GM06990 (cell line): Measurements from ENCODE around the gene PGAP3.

Source experiments
- DNase-seq: peaks from one replicate; pipeline ENCODE4 v3.0.0-alpha.2; 2011; ENCODE audit not compliant: insufficient read length; ENCODE audit errors: extremely low read depth
- H3K27me3 ChIP-seq: replicated peaks from 2 replicates; pipeline ENCODE4 v1.6.0; 2011; ENCODE audit warnings: low read length; ENCODE audit not compliant: control insufficient read depth, insufficient read depth
- H3K36me3 ChIP-seq: 2 replicates; pipeline ENCODE4 v1.5.1; 2011; ENCODE audit warnings: low read length; ENCODE audit not compliant: control insufficient read depth, insufficient read depth
- H3K4me3 ChIP-seq: replicated peaks from 2 replicates; pipeline ENCODE4 v1.5.1; 2011; ENCODE audit warnings: low read depth, mild to moderate bottlenecking, control low read depth, low read length
- TF ChIP-seq, protein P1 (sequence below): IDR thresholded peaks from 2 replicates; pipeline ENCODE4 v1.5.1; 2011; ENCODE audit warnings: low read length, control low read depth, mild to moderate bottlenecking, inconsistent platforms; ENCODE audit not compliant: insufficient read depth, poor library complexity, severe bottlenecking

PGAP3 gene

DNA sequence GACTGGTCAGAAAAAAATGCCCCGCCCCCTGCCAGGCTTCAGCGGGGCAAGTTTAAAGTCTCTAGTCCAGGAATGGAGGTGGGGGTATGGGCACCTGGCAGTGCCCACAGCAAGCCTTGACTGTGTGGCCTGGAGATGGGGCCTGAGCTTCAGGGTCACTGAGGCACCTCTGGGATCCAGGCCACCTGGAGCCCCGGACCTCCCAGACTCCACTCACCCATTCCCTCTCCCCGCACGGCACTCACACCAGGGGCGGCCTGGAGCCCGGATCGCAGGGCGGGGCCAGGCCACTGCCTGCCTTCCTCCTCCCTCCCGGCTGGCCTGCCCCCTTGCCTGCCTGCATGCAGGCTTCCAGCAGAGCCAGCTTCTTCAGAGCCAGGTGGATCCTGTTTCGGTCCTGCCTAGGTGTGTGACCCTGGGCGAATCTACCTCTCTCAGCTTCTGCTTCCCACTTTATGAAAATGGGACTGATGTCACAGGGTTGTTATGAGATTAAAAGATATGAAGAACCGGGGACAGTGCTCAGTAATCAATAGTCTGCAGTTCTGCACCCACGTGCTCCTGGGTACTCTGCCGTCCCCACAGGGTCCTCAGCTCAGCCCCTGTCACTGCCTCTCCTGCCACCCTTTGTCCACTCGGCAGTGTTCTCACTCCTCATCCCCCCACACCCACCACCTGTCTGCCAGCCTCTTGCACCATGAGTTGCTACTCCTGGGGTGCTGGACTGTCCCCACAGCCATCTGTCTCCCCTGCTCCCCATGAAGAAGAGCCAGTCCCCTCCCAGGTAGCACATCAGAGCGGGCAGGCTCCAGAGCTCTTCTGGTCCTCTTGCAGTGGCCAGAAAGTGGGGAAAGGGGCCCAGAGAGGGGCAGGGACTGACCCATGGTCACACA, 23.9 kb downstream of the PGAP3 start:
- peaks cover 27% of the 10 kb centered on the region for H3K36me3 ChIP-seq
- no peak for DNase-seq
- TF ChIP-seq, protein P1, sequence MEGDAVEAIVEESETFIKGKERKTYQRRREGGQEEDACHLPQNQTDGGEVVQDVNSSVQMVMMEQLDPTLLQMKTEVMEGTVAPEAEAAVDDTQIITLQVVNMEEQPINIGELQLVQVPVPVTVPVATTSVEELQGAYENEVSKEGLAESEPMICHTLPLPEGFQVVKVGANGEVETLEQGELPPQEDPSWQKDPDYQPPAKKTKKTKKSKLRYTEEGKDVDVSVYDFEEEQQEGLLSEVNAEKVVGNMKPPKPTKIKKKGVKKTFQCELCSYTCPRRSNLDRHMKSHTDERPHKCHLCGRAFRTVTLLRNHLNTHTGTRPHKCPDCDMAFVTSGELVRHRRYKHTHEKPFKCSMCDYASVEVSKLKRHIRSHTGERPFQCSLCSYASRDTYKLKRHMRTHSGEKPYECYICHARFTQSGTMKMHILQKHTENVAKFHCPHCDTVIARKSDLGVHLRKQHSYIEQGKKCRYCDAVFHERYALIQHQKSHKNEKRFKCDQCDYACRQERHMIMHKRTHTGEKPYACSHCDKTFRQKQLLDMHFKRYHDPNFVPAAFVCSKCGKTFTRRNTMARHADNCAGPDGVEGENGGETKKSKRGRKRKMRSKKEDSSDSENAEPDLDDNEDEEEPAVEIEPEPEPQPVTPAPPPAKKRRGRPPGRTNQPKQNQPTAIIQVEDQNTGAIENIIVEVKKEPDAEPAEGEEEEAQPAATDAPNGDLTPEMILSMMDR, result no peak
- H3K27me3 ChIP-seq, result no peaks in the 10 kb centered on the region; the same call in 1 of the 2 replicates
- no peak overlapping the region for H3K4me3 ChIP-seq

DNA sequence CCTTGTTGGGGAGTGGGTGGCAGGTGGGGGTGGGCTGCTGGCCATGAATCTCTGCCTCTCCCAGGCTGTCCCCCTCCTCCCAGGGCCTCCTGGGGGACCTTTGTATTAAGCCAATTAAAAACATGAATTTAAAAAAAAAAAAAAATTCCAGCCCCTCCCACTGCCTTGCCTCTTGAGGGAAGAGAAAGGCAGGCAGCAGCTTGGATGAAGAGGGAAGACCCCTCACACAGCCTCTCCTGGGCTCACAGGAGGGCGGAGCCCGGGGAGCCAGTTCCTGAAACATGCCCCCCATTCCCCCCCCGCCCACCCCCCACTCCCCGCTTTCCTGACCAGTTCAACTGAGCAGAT, 24.5 kb downstream of the PGAP3 start:
- no peak for DNase-seq
- TF ChIP-seq, protein P1, result no peak
- no peak overlapping the region for H3K4me3 ChIP-seq
- no peaks in the 10 kb centered on the region; the same call in 1 of the 2 replicates for H3K27me3 ChIP-seq
- H3K36me3 ChIP-seq, result peaks cover 31% of the 10 kb centered on the region

DNA sequence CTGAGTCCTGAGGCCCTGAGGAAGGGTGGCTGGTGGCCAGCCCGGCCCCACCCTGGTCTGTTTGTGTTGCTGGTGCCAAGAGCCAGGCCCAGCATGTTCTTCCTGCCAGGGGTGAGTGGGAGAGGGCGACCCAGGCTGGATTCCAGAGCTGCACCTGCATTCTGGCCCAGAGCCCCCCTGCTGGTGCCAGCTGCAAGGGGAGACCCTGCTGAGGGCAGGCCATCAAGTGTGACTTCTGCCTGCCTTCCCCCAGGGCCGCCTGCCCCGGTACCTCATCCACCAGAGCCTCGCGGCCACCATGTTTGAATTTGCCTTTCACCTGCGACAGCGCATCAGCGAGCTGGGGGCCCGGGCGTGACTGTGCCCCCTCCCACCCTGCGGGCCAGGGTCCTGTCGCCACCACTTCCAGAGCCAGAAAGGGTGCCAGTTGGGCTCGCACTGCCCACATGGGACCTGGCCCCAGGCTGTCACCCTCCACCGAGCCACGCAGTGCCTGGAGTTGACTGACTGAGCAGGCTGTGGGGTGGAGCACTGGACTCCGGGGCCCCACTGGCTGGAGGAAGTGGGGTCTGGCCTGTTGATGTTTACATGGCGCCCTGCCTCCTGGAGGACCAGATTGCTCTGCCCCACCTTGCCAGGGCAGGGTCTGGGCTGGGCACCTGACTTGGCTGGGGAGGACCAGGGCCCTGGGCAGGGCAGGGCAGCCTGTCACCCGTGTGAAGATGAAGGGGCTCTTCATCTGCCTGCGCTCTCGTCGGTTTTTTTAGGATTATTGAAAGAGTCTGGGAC, 25.1 kb downstream of the PGAP3 start:
- no peaks in the 10 kb centered on the region; the same call in 1 of the 2 replicates for H3K27me3 ChIP-seq
- no peak for DNase-seq
- TF ChIP-seq, protein P1, result no peak
- peaks cover 33% of the 10 kb centered on the region for H3K36me3 ChIP-seq
- H3K4me3 ChIP-seq, result no peak overlapping the region

DNA sequence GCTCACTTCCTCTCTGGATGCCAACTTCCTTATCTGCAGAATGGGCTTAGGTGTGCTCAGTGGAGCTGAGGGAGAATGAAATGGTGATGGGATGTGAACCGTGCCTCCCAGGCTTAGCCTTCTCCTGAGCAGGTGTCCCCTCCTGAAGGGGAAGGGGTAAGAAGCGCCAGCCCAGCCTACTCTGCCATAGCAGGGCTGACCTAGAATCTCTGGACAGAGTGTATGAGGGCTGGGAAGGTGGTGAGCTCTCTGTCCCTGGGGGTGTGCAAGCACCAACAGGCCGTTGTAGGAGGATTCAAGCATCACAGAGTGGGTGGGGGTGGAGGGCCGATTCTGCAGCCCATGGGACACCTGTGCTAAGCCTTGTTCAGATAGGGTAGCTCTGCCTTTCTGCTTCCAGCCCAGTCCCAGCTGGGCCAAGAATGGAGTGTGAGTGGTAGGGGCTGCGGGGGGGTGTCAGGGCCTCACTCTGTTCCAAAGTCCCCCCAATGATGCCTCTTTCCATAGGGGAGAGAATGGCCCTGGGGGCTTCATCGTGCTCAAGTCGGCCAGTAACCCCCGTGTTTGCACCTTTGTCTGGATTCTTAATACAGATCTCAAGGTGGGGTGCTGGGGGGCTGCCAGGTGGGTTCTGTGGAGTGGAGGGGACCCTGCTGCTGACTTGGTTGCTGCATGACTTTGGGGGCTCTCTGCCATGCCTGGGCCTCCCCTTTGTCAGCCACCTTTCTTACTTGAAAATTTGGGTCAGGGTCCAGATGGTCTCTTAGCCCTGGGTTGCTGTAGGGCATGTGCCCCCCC, 25.9 kb downstream of the PGAP3 start:
- Histone ChIP-seq H3K4me3 (no peak overlapping the region), H3K36me3 (peaks cover 37% of the 10 kb centered on the region), H3K27me3 (no peaks in the 10 kb centered on the region; the same call in 1 of the 2 replicates)
- TF ChIP-seq, protein P1, result no peak
- DNase-seq, result no peak
